Peyer's patch (tissue), 4 donors: ENCODE results near the gene GRM2.

Experiments
- POLR2A ChIP-seq, 2 donors: fragments of 450-650 bp; IDR thresholded peaks; one replicate each; pipeline ENCODE4 v1.5.1; 2017; ENCODE audit warnings: antibody characterized with exemption in 2 of 2, mild to moderate bottlenecking in 2 of 2, moderate library complexity in 2 of 2
- TF ChIP-seq, protein P1 (sequence below), 6 experiments: fragments of 450-650 bp in 4 of 6; fragments of 200-600 bp in 2 of 6; sonication (generic) in 1 of 6; IDR thresholded peaks; one replicate each; pipeline ENCODE4 v1.5.1; 2017 to 2019; ENCODE audit warnings: antibody characterized with exemption in 6 of 6, mild to moderate bottlenecking in 3 of 6, moderate library complexity in 1 of 6

DNA sequence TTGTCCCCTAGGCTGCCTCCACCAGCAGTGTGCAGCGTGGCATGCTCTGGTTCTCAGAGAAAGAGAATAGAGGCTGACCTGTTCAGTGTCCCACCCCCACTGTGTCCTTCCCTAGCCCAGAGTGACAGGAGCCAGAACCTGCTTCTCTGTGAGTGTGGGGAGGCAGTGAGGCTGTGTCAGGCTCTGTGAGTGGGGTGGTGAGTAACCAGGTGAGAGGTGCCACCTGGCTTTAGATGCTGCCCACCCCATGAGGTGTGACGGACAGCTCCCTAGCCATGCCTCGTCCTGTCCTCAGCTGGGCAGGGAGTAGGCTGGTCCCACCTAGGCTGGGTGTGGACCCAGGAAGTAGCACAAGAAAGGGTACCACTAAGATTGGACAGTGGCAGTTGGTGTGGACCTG is 29.5 kb upstream of the GRM2 start:
- TF ChIP-seq POLR2A (IDR thresholded peaks at IDR 0.05): no peak
- TF ChIP-seq, protein P1, sequence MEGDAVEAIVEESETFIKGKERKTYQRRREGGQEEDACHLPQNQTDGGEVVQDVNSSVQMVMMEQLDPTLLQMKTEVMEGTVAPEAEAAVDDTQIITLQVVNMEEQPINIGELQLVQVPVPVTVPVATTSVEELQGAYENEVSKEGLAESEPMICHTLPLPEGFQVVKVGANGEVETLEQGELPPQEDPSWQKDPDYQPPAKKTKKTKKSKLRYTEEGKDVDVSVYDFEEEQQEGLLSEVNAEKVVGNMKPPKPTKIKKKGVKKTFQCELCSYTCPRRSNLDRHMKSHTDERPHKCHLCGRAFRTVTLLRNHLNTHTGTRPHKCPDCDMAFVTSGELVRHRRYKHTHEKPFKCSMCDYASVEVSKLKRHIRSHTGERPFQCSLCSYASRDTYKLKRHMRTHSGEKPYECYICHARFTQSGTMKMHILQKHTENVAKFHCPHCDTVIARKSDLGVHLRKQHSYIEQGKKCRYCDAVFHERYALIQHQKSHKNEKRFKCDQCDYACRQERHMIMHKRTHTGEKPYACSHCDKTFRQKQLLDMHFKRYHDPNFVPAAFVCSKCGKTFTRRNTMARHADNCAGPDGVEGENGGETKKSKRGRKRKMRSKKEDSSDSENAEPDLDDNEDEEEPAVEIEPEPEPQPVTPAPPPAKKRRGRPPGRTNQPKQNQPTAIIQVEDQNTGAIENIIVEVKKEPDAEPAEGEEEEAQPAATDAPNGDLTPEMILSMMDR (IDR thresholded peaks at IDR 0.05): no peak
